ENCODE data around the gene IDH3B. TPM values are rescaled to one million over a fixed set of nuclear protein-coding genes. Genes with fewer than 3 reads are reported as not detected.
"Not testable (repeated sequence)": the region's sequence is repeated elsewhere in the genome, so short reads cannot be mapped to it uniquely, and the experiment has no call there.

The IDH3B gene
- total and polyA plus RNA-seq, 8 donors, result 27.3 to 83.3 (median 34.8) TPM

GRCh38 chr20:2690213-2690612 is 26.2 kb upstream of the IDH3B start:
- H3K36me3 ChIP-seq, result no peaks in the 10 kb centered on the region
- intact Hi-C loops (cut with DNase I), result no loop called here
- H3K4me1 ChIP-seq, result no peaks in the 10 kb centered on the region
- FAIRE-seq (no peak), DNase-seq (no peak), ATAC-seq (no peak)
- H3K27ac ChIP-seq, result no peak overlapping the region
- no peaks in the 10 kb centered on the region for H3K9me3 ChIP-seq
- no peak overlapping the region for H3K4me3 ChIP-seq
- TF ChIP-seq, protein P1, sequence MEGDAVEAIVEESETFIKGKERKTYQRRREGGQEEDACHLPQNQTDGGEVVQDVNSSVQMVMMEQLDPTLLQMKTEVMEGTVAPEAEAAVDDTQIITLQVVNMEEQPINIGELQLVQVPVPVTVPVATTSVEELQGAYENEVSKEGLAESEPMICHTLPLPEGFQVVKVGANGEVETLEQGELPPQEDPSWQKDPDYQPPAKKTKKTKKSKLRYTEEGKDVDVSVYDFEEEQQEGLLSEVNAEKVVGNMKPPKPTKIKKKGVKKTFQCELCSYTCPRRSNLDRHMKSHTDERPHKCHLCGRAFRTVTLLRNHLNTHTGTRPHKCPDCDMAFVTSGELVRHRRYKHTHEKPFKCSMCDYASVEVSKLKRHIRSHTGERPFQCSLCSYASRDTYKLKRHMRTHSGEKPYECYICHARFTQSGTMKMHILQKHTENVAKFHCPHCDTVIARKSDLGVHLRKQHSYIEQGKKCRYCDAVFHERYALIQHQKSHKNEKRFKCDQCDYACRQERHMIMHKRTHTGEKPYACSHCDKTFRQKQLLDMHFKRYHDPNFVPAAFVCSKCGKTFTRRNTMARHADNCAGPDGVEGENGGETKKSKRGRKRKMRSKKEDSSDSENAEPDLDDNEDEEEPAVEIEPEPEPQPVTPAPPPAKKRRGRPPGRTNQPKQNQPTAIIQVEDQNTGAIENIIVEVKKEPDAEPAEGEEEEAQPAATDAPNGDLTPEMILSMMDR (IDR thresholded peaks at IDR 0.05), result no peak
- 81 to 87% methylated on average over 3 of the region's 3 CpGs for WGBS, 2 donors
- H3K27me3 ChIP-seq, result no peaks in the 10 kb centered on the region

DNA sequence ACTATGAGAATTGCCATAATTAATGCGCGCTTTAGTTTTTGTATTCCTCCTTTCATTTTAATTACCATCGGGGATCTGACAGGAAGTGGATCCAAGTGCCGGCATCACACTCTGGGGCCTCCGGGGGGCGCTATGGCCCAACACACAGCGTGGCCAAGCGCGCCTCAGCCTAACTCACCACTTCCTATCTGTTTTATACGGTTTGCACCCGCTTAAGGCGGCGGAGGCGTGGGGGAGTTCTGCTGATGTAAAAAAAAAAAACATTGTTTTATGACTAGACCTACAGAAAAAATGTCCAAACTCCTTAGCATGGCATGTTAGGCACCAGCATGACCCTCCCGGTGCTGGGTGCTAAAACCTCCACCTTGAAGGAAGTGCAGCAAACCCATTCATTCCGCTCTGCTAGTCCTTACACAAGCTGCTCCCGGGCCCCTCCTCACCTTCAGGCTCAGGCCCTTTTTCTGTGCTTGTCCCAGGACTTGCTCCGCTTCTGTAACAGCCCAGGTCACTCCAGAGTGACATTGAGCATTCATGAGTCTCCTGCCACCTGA is 24.1 kb upstream of the IDH3B start:
- DNase-seq, result peak in 2 of 6 donors; percentile 43 to 67
- intact Hi-C loops (cut with DNase I), result no loop called here
- TF ChIP-seq, protein P1 (IDR thresholded peaks at IDR 0.05), result peak in 2 of 4 donors; percentile 34 to 36

DNA sequence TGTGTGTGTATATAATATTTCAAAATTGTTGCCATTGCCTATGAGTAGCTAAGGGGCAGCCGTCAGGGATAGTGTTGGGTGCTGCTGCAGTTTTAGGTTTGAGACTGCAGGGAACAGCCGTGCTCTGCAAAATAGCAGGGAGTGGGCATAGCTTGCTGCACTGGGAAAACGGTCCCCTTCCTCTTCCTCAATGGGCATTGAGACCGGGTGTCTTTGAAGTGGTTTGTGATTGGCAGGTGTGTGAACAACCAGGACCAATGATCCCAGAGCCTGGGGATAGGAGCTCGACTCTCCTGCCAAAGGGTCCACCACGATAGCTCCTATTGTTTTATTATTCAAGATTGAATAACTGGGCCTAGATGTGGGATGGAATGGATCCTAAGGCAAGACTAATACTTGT is 23.5 kb upstream of the IDH3B start:
- DNase-seq (no peak), ATAC-seq (no peak), FAIRE-seq (no peak)
- H3K36me3 ChIP-seq, result no peaks in the 10 kb centered on the region
- H3K27me3 ChIP-seq, result no peaks in the 10 kb centered on the region
- no peak overlapping the region for H3K4me3 ChIP-seq
- WGBS, 2 donors, result 38 to 41% methylated on average over 6 of the region's 6 CpGs
- H3K27ac ChIP-seq, result no peak overlapping the region
- TF ChIP-seq, protein P1 (IDR thresholded peaks at IDR 0.05), result no peak
- H3K9me3 ChIP-seq, result no peaks in the 10 kb centered on the region
- H3K4me1 ChIP-seq, result no peaks in the 10 kb centered on the region
- intact Hi-C loops (cut with DNase I), result no loop called here

More for the DNA sequence above, 24.1 kb upstream of the IDH3B start:
- H3K36me3 ChIP-seq, result no peaks in the 10 kb centered on the region
- no peaks in the 10 kb centered on the region for H3K27me3 ChIP-seq
- H3K4me3 ChIP-seq, result no peak overlapping the region
- FAIRE-seq (no peak), ATAC-seq (peak in 3 of 4 donors; percentile 51 to 77 (median 72))
- no peak overlapping the region for H3K27ac ChIP-seq
- WGBS, 2 donors, result 26 to 34% methylated on average over 18 of the region's 18 CpGs
- H3K4me1 ChIP-seq, result no peaks in the 10 kb centered on the region
- H3K9me3 ChIP-seq, result no peaks in the 10 kb centered on the region

GRCh38 chr20:2684817-2685216 is 20.8 kb upstream of the IDH3B start:
- H3K36me3 ChIP-seq; DNase-seq; H3K27ac ChIP-seq; FAIRE-seq; ATAC-seq; H3K4me3 ChIP-seq; H3K9me3 ChIP-seq; H3K4me1 ChIP-seq; intact Hi-C loops (cut with DNase I); H3K27me3 ChIP-seq: not testable (repeated sequence)
- WGBS, 2 donors, result 77 to 84% methylated on average over 3 to 4 of the region's 4 CpGs

- ATAC-seq; H3K4me3 ChIP-seq; H3K9me3 ChIP-seq; FAIRE-seq; H3K4me1 ChIP-seq; H3K27ac ChIP-seq; H3K36me3 ChIP-seq; DNase-seq; H3K27me3 ChIP-seq; intact Hi-C loops (cut with DNase I): not testable (repeated sequence)
- 45 to 74% methylated on average over 3 of the region's 3 CpGs for WGBS, 2 donors
Measured at GRCh38 chr20:2682040-2682439, 18.0 kb upstream of the IDH3B start.

DNA sequence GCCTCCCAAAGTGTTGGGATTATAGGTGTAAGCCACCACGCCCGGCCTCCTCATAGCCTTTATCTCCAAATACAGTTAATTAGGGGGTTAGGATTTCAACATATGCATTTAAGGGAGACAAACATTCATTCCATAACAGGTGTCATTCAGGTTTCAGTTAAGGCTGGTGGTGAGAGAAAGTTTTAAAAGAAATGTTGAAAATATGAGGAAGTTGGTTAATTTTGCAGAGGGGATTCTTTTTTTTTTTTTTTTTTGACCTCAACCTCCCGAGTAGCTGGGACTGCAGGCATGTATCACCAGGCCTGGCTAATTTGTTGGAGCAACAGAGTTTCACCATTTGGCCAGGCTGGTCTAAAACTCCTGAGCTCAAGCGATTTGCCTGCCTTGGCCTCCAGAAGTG is 16.0 kb upstream of the IDH3B start:
- WGBS, 2 donors, result 47 to 60% methylated on average over 4 of the region's 4 CpGs

More for the DNA sequence above, 16.0 kb upstream of the IDH3B start:
- Histone ChIP-seq H3K27me3 (no peaks in the 10 kb centered on the region), H3K27ac (no peak overlapping the region), H3K9me3 (no peaks in the 10 kb centered on the region), H3K4me1 (no peaks in the 10 kb centered on the region), H3K4me3 (no peak overlapping the region), H3K36me3 (no peaks in the 10 kb centered on the region)
- intact Hi-C loops (cut with DNase I), result no loop called here
- TF ChIP-seq, protein P1 (IDR thresholded peaks at IDR 0.05), result no peak
- ATAC-seq, result no peak
- no peak for FAIRE-seq
- no peak for DNase-seq
